ENCODE results near the gene FUS. TPM values are rescaled to one million over a fixed set of nuclear protein-coding genes. Genes with fewer than 3 reads are reported as not detected.

The FUS gene
- total and polyA plus RNA-seq, 2 of the 8 experiments (the other 6 are each of a cell fraction or from before 2014, with no cell fraction given) = 484 to 685 TPM

DNA sequence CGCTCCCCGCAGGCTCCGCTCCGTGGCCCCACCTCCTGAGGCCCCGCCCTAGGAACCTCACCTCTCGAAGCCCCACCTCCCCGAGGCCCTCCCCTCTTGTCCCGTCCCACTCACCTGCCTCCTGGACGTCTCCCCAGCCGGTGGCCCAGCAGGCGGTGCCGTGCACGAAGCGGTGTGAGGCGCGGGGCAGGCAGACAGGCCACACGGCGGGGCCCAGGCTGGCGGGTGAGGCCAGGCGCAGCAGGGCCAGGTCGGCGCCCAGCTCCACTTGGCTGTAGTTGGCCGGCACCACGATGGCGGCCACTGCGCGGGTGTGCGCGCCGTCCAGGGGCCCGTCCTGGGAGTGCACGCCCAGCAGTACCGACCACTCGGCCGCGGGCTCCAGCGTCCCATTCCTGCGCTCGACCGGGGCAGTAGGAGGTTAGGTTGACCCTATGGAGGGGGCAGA, 31.6 kb upstream of the FUS start:
- no peak overlapping the region for H3K23ac ChIP-seq (ENCODE audit: insufficient read length)
- H4K8ac ChIP-seq (ENCODE audit: extremely low read depth, insufficient read depth, low read length) = peak overlapping the region; percentile 73; the same call in 1 of the 2 replicates
- H3K4me3 ChIP-seq (ENCODE audit: extremely low read depth in 1 of 4, insufficient read depth in 2 of 4, low read depth in 3 of 4, low read length in 4 of 4) = peak overlapping the region; percentile 31 to 59 (median 40)
- H3K4me1 ChIP-seq (replicated peaks in 1 of 4; ENCODE audit: control insufficient read depth in 3 of 4, insufficient read depth in 4 of 4, low read length in 3 of 4) = peaks cover 0 to 18% (median 4%) of the 10 kb centered on the region in 4 experiments; a peak in 5 of 7 replicates
- H2BK15ac ChIP-seq (ENCODE audit: low read length) = peak overlapping the region; percentile 61; the same call in 1 of the 2 replicates
- H4K5ac ChIP-seq (ENCODE audit: insufficient read length, low read depth, low read length) = no peak overlapping the region
- no peaks in the 10 kb centered on the region for H3K36me3 ChIP-seq (ENCODE audit: control insufficient read depth in 2 of 4, insufficient read depth in 4 of 4, low read length in 3 of 4)
- H3K4ac ChIP-seq (replicated peaks; ENCODE audit: insufficient read length, low read depth, low read length) = no peak overlapping the region
- POLR2A ChIA-PET (ENCODE audit: partially characterized antibody) = interaction anchor here (0.6 to 34.9 kb wide), 7 partner anchors 9 to 648 kb away, joined by 3 to 713 read pairs (median 7); partner anchors contain the start of genes BCKDK, FUS, KAT8 and PRSS8
- no peak overlapping the region for H3K9ac ChIP-seq (replicated peaks in 1 of 4; ENCODE audit: extremely low read depth in 1 of 4, low read depth in 3 of 4, low read length in 3 of 4)
- peak overlapping the region; percentile 57 to 77 for H3K4me2 ChIP-seq (ENCODE audit: insufficient read depth in 1 of 2, low read depth in 2 of 2, low read length in 2 of 2)
- CTCF ChIA-PET (ENCODE audit: partially characterized antibody) = interaction anchor here (0.6 to 1.5 kb wide), 5 partner anchors 9 to 118 kb away, joined by 3 to 5 read pairs (median 3); no protein-coding TSS in a partner anchor
- no peaks in the 10 kb centered on the region for H3K79me2 ChIP-seq (ENCODE audit: control insufficient read depth in 1 of 2, insufficient read depth in 2 of 2, low read length in 2 of 2)
- no peaks in the 10 kb centered on the region for H3K79me1 ChIP-seq (ENCODE audit: low read depth, low read length)
- 27% methylated on average over 37 of the region's 40 CpGs; no CpG with 5 or more reads in 1 of the 2 experiments for WGBS, 2 experiments (ENCODE audit: extremely low coverage in 1 of 2, insufficient coverage in 1 of 2, insufficient read length in 1 of 2, insufficient replicate concordance in 2 of 2, low coverage in 1 of 2, low lambda C conversion rate in 2 of 2, missing lambda C conversion rate in 1 of 2)
- H3K27ac ChIP-seq (ENCODE audit: low read depth, low read length) = no peak overlapping the region
- peaks cover 7% of the 10 kb centered on the region; the same call in 1 of the 2 replicates for H3K23me2 ChIP-seq (ENCODE audit: low read depth, low read length)
- DNase-seq (ENCODE audit: low read depth in 1 of 2, low spot score in 2 of 2) (peak in 1 of 2 experiments; percentile 78), FAIRE-seq (no peak)
- no peak overlapping the region for H2BK12ac ChIP-seq (ENCODE audit: low read depth, low read length)
- H2AK5ac ChIP-seq (ENCODE audit: low read depth, low read length) = no peak overlapping the region
- peak overlapping the region; percentile 15 for H4K91ac ChIP-seq (replicated peaks; ENCODE audit: insufficient read length, low read length)
- no peak overlapping the region for H3K14ac ChIP-seq (ENCODE audit: insufficient read length)
- peaks cover 0 to 15% (median 9%) of the 10 kb centered on the region in 4 experiments; a peak in 6 of 7 replicates for H3K27me3 ChIP-seq (replicated peaks in 1 of 4; ENCODE audit: control insufficient read depth in 3 of 4, extremely low read depth in 1 of 4, insufficient read depth in 3 of 4, low read length in 3 of 4)
- H2BK5ac ChIP-seq (ENCODE audit: low read depth, low read length) = no peak overlapping the region
- no peak overlapping the region; the same call in 1 of the 2 replicates for H3K18ac ChIP-seq (ENCODE audit: extremely low read depth, low read length)
- no peaks in the 10 kb centered on the region for H3K9me3 ChIP-seq (ENCODE audit: insufficient read depth in 2 of 2, low read depth in 1 of 2, low read length in 1 of 2)
- H3K56ac ChIP-seq (replicated peaks; ENCODE audit: insufficient read length, low read depth, low read length) = no peak overlapping the region
- peak overlapping the region; percentile 81; the same call in 1 of the 2 replicates for H2AFZ ChIP-seq (ENCODE audit: low read length)
- no peaks in the 10 kb centered on the region for H4K20me1 ChIP-seq (replicated peaks in 1 of 2; ENCODE audit: control insufficient read depth in 1 of 2, insufficient read depth in 2 of 2, low read length in 2 of 2)
- no peak overlapping the region for H2BK20ac ChIP-seq (ENCODE audit: low read length)
- H2BK120ac ChIP-seq (replicated peaks; ENCODE audit: low read depth, low read length) = no peak overlapping the region
- TF ChIP-seq, protein P1, sequence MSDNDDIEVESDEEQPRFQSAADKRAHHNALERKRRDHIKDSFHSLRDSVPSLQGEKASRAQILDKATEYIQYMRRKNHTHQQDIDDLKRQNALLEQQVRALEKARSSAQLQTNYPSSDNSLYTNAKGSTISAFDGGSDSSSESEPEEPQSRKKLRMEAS (IDR thresholded peaks at IDR 0.05) = peak; percentile 54; the same call in 1 of the 2 replicates
- no peak for TF ChIP-seq BCL11A (IDR thresholded peaks at IDR 0.05; ENCODE audit: low read depth in 2 of 2, low read length in 2 of 2)
- TF ChIP-seq NRF1 (IDR thresholded peaks at IDR 0.05; ENCODE audit: low read depth, low read length) = no peak
- TF ChIP-seq RAD21 (IDR thresholded peaks at IDR 0.05 in 1 of 2, conservative IDR thresholded peaks at IDR 0.05 in 1 of 2; ENCODE audit: low read depth in 2 of 2, low read length in 2 of 2) = 0 out of 4 replicates have a peak, but pooled peaks of 1 of the 2 experiments have one; percentile 6
- TF ChIP-seq, protein P2, sequence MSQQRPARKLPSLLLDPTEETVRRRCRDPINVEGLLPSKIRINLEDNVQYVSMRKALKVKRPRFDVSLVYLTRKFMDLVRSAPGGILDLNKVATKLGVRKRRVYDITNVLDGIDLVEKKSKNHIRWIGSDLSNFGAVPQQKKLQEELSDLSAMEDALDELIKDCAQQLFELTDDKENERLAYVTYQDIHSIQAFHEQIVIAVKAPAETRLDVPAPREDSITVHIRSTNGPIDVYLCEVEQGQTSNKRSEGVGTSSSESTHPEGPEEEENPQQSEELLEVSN (IDR thresholded peaks at IDR 0.05) = no peak
- 0 out of 2 replicates have a peak, but pooled peaks have one; percentile 68 for TF ChIP-seq YY1 (IDR thresholded peaks at IDR 0.05; ENCODE audit: low read depth, low read length)
- TF ChIP-seq GABPA (IDR thresholded peaks at IDR 0.05; ENCODE audit: borderline replicate concordance, insufficient read depth, low read length) = 0 out of 2 replicates have a peak, but pooled peaks have one; percentile 22
- peak in 1 of 2 experiments; percentile 52; a peak in 1 of 4 replicates for TF ChIP-seq HDAC2 (IDR thresholded peaks at IDR 0.05; ENCODE audit: borderline replicate concordance in 1 of 2, low read depth in 2 of 2, low read length in 2 of 2)
- 0 out of 2 replicates have a peak, but pooled peaks have one; percentile 40 for TF ChIP-seq RBBP5 (IDR thresholded peaks at IDR 0.05; ENCODE audit: borderline replicate concordance, low read depth, low read length)
- TF ChIP-seq POLR2AphosphoS5 (IDR thresholded peaks at IDR 0.05; ENCODE audit: low read depth, low read length) = no peak
